Measurements from ENCODE around the gene NRIP1. TPM values are rescaled to one million over a fixed set of nuclear protein-coding genes. Genes with fewer than 3 reads are reported as not detected.

Gene NRIP1
- total and polyA plus RNA-seq, 10 of the 15 experiments (the other 5 are each of a cell fraction or from before 2014, with no cell fraction given) = 2.9 to 26.1 (median 9.3) TPM

DNA sequence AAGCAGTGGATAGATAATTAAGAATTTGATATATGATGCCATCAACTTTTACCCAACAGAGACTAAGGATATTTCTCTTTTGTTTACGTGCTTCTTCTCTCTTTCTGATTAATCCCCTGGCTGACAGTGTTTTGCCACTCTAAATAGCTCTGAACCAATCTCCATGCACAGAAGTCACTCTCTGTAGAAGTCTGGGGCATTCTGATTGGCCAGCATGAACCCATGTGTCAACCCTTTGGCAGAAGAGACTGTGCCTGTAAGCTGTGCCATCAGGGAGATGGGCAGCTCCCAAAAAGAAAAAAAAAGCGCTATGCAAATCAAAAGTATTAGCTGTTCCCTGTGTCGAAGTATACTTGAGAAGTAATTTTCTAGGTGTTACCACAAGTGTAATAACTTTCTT lies 34.1 kb upstream of the NRIP1 start (continued):
- TF ChIP-seq, protein P1, sequence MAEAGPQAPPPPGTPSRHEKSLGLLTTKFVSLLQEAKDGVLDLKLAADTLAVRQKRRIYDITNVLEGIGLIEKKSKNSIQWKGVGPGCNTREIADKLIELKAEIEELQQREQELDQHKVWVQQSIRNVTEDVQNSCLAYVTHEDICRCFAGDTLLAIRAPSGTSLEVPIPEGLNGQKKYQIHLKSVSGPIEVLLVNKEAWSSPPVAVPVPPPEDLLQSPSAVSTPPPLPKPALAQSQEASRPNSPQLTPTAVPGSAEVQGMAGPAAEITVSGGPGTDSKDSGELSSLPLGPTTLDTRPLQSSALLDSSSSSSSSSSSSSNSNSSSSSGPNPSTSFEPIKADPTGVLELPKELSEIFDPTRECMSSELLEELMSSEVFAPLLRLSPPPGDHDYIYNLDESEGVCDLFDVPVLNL (IDR thresholded peaks at IDR 0.05; ENCODE audit: low read depth, low read length) = no peak
- TF ChIP-seq, protein P2, sequence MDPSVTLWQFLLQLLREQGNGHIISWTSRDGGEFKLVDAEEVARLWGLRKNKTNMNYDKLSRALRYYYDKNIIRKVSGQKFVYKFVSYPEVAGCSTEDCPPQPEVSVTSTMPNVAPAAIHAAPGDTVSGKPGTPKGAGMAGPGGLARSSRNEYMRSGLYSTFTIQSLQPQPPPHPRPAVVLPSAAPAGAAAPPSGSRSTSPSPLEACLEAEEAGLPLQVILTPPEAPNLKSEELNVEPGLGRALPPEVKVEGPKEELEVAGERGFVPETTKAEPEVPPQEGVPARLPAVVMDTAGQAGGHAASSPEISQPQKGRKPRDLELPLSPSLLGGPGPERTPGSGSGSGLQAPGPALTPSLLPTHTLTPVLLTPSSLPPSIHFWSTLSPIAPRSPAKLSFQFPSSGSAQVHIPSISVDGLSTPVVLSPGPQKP (IDR thresholded peaks at IDR 0.05; ENCODE audit: low read depth, low read length) = no peak
- TF ChIP-seq SRF (IDR thresholded peaks at IDR 0.05; ENCODE audit: low read depth in 2 of 2, low read length in 2 of 2) = no peak
- TF ChIP-seq RCOR1 (conservative IDR thresholded peaks at IDR 0.05; ENCODE audit: low read depth, low read length) = no peak

DNA sequence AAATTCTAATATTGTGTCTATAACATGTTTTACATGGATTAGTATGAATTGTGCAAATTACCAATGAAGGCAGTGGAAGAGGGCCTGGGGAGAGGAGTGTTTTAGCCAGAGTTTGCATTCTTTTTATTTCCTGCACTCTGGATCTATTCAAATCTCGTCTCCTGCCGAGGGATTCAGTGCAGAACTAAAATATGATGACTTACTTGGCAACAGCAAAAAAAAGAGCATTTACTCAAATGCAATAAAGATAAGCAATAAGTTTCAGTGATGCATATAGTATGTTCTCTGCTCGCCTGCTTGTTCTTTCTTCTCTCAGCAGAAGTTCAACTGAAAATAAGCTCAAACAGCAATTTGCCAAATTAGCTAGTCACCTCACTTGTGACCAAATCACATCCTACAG lies 33.4 kb upstream of the NRIP1 start:
- WGBS (ENCODE audit: insufficient coverage, insufficient replicate concordance, low lambda C conversion rate, missing lambda C conversion rate) = 0% methylated on average over 3 of the region's 3 CpGs
- in situ Hi-C loops (cut with MboI) = no loop called here
- no peak for FAIRE-seq
- no peak overlapping the region for H3K9ac ChIP-seq (ENCODE audit: control insufficient read depth, insufficient read depth, low read length)
- no peak for DNase-seq (ENCODE audit: low read depth, low spot score)
- intact Hi-C loops (cut with micrococcal nuclease; ENCODE audit: unreplicated experiment) = no loop called here
- H3K9me3 ChIP-seq (replicated peaks; ENCODE audit: control insufficient read depth, insufficient read depth, low read length) = no peaks in the 10 kb centered on the region
- ChIA-PET RAD21 (ENCODE audit: unreplicated experiment) (no interaction called here), POLR2A (no interaction called here), CTCF (no interaction called here), SMC1A (ENCODE audit: uncharacterized antibody, unreplicated experiment) (no interaction called here)
- ATAC-seq = no peak
- H3K79me2 ChIP-seq (ENCODE audit: control insufficient read depth, insufficient read depth, low read length) = no peaks in the 10 kb centered on the region
- no peak overlapping the region for H3K27ac ChIP-seq (ENCODE audit: control insufficient read depth, insufficient read depth)
- no peak for TF ChIP-seq KDM1A (IDR thresholded peaks at IDR 0.05; ENCODE audit: borderline replicate concordance)
- no peak for TF ChIP-seq ZZZ3 (IDR thresholded peaks at IDR 0.05; ENCODE audit: control insufficient read depth, insufficient read length, low read depth)
- TF ChIP-seq ESRRA (IDR thresholded peaks at IDR 0.05; ENCODE audit: low read length) = no peak
- TF ChIP-seq NR2F1 (conservative IDR thresholded peaks at IDR 0.05) = no peak
- TF ChIP-seq EGR1 (IDR thresholded peaks at IDR 0.05; ENCODE audit: borderline replicate concordance in 1 of 2, low read depth in 2 of 2, low read length in 2 of 2) = no peak
- TF ChIP-seq PML (IDR thresholded peaks at IDR 0.05; ENCODE audit: low read length) = no peak
- TF ChIP-seq, protein P3, sequence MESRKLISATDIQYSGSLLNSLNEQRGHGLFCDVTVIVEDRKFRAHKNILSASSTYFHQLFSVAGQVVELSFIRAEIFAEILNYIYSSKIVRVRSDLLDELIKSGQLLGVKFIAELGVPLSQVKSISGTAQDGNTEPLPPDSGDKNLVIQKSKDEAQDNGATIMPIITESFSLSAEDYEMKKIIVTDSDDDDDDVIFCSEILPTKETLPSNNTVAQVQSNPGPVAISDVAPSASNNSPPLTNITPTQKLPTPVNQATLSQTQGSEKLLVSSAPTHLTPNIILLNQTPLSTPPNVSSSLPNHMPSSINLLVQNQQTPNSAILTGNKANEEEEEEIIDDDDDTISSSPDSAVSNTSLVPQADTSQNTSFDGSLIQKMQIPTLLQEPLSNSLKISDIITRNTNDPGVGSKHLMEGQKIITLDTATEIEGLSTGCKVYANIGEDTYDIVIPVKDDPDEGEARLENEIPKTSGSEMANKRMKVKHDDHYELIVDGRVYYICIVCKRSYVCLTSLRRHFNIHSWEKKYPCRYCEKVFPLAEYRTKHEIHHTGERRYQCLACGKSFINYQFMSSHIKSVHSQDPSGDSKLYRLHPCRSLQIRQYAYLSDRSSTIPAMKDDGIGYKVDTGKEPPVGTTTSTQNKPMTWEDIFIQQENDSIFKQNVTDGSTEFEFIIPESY (IDR thresholded peaks at IDR 0.05) = no peak
- no peak for TF ChIP-seq TAF1 (IDR thresholded peaks at IDR 0.05; ENCODE audit: borderline replicate concordance, low read depth, low read length)
- TF ChIP-seq STAT3 (IDR thresholded peaks at IDR 0.05; ENCODE audit: low read depth, low read length) = no peak
- TF ChIP-seq CREM (IDR thresholded peaks at IDR 0.05; ENCODE audit: low read depth) = no peak
- no peak for TF ChIP-seq ZSCAN29 (IDR thresholded peaks at IDR 0.05)
- TF ChIP-seq, protein P4, sequence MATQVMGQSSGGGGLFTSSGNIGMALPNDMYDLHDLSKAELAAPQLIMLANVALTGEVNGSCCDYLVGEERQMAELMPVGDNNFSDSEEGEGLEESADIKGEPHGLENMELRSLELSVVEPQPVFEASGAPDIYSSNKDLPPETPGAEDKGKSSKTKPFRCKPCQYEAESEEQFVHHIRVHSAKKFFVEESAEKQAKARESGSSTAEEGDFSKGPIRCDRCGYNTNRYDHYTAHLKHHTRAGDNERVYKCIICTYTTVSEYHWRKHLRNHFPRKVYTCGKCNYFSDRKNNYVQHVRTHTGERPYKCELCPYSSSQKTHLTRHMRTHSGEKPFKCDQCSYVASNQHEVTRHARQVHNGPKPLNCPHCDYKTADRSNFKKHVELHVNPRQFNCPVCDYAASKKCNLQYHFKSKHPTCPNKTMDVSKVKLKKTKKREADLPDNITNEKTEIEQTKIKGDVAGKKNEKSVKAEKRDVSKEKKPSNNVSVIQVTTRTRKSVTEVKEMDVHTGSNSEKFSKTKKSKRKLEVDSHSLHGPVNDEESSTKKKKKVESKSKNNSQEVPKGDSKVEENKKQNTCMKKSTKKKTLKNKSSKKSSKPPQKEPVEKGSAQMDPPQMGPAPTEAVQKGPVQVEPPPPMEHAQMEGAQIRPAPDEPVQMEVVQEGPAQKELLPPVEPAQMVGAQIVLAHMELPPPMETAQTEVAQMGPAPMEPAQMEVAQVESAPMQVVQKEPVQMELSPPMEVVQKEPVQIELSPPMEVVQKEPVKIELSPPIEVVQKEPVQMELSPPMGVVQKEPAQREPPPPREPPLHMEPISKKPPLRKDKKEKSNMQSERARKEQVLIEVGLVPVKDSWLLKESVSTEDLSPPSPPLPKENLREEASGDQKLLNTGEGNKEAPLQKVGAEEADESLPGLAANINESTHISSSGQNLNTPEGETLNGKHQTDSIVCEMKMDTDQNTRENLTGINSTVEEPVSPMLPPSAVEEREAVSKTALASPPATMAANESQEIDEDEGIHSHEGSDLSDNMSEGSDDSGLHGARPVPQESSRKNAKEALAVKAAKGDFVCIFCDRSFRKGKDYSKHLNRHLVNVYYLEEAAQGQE (IDR thresholded peaks at IDR 0.05; ENCODE audit: low read depth, low read length) = no peak
- TF ChIP-seq SMC3 (IDR thresholded peaks at IDR 0.05; ENCODE audit: borderline replicate concordance, low read length) = no peak
- BruUV-seq (replicated peaks) = no TSS peak
- no peaks in the 10 kb centered on the region for H3K4me1 ChIP-seq (ENCODE audit: control insufficient read depth, insufficient read depth, low read length)
- H3K36me3 ChIP-seq (ENCODE audit: control insufficient read depth in 2 of 2, insufficient read depth in 2 of 2, low read length in 1 of 2) = no peaks in the 10 kb centered on the region
- H3K27me3 ChIP-seq (replicated peaks in 1 of 2; ENCODE audit: control insufficient read depth in 2 of 2, insufficient read depth in 2 of 2, low read length in 1 of 2) = no peaks in the 10 kb centered on the region
- H4K20me1 ChIP-seq (ENCODE audit: control insufficient read depth, insufficient read depth) = no peaks in the 10 kb centered on the region
- no peak overlapping the region for H3K4me3 ChIP-seq
- no peak overlapping the region for H2AFZ ChIP-seq (ENCODE audit: control insufficient read depth, low read depth, low read length)
- no peak overlapping the region for H3K4me2 ChIP-seq (ENCODE audit: control insufficient read depth, insufficient read depth)

All from GM12878 (cell line).